Fibroblast of lung (primary cell): ENCODE data around the gene ELOVL5.

Experiments
- CTCF ChIP-seq, 2 donors: IDR thresholded peaks in 1 of 2; conservative IDR thresholded peaks in 1 of 2; 1 replicate in 1 of 2; 2 replicates in 1 of 2; pipeline ENCODE4 v1.5.1; 2011 to 2012; ENCODE audit warnings: low read length in 2 of 2, control low read depth in 1 of 2, inconsistent platforms in 1 of 2, low read depth in 1 of 2, mild to moderate bottlenecking in 1 of 2
- EZH2 ChIP-seq: IDR thresholded peaks from 2 replicates; pipeline ENCODE4 v1.5.1; 2012; ENCODE audit warnings: low read length, control low read depth, mild to moderate bottlenecking; ENCODE audit errors: missing control alignments

DNA sequence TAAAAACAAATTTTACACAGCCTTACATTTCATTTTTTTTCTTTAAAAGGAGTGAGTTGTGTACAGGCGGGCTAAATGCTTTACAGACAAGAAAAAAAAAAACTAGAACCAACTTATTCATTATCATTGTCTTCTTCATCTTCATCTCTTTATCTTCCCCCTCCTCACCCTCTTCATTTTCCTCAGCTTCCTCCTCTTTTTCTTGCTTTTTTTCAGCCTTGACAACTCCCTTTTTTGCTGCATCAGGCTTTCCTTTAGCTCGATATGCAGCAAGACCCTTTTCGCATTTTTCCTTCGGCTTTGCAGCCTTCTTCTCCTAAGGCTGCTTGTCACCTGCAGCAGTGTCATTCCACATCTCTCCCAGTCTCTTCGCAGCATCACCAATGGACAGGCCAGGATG lies 113.2 kb downstream of the ELOVL5 start:
- TF ChIP-seq CTCF (conservative IDR thresholded peaks at IDR 0.05 in 1 of 2, IDR thresholded peaks at IDR 0.05 in 1 of 2; ENCODE audit: low read depth in 1 of 2, low read length in 2 of 2) (no peak), EZH2 (no peak)
